ENCODE results near the gene GALNTL6. TPM values are rescaled to one million over a fixed set of nuclear protein-coding genes. Genes with fewer than 3 reads are reported as not detected.

The GALNTL6 gene
- total and polyA plus RNA-seq, 8 donors, result 0.15 to 0.87 (median 0.58) TPM; not detected in 3

- Histone ChIP-seq H3K9me3 (no peaks in the 10 kb centered on the region), H3K27ac (no peak overlapping the region), H3K4me1 (no peaks in the 10 kb centered on the region), H3K27me3 (no peaks in the 10 kb centered on the region), H3K4me3 (no peak overlapping the region), H3K36me3 (no peaks in the 10 kb centered on the region)
- TF ChIP-seq POLR2A (IDR thresholded peaks at IDR 0.05) (no peak), POLR2AphosphoS5 (IDR thresholded peaks at IDR 0.05) (no peak), CTCF (IDR thresholded peaks at IDR 0.05) (no peak), EP300 (IDR thresholded peaks at IDR 0.05) (no peak)
- intact Hi-C loops (cut with DNase I; ENCODE audit: low total_unique reads), result no loop called here
- 51 to 64% (median 61%) methylated on average over 3 of the region's 3 CpGs for WGBS, 5 donors
- no peak for DNase-seq
These were observed 967.4 kb downstream of the GALNTL6 start for GRCh38 chr4:172780566-172781081.

GRCh38 chr4:172785613-172786012 is 972.4 kb downstream of the GALNTL6 start:
- Histone ChIP-seq H3K36me3 (no peaks in the 10 kb centered on the region), H3K27ac (no peak overlapping the region), H3K4me1 (peaks cover 0 to 10% (median 3%) of the 10 kb centered on the region in 4 donors), H3K9me3 (no peaks in the 10 kb centered on the region), H3K4me3 (no peak overlapping the region), H3K27me3 (no peaks in the 10 kb centered on the region)
- intact Hi-C loops (cut with DNase I; ENCODE audit: low total_unique reads), result no loop called here
- DNase-seq, result no peak
- TF ChIP-seq EP300 (IDR thresholded peaks at IDR 0.05) (no peak), POLR2AphosphoS5 (IDR thresholded peaks at IDR 0.05) (no peak), POLR2A (IDR thresholded peaks at IDR 0.05) (no peak), CTCF (IDR thresholded peaks at IDR 0.05) (no peak)
- 64 to 78% (median 65%) methylated on average over 1 of the region's 1 CpG for WGBS, 5 donors

- H3K4me3 ChIP-seq, result no peak overlapping the region
- peaks cover 0 to 10% (median 3%) of the 10 kb centered on the region in 4 donors for H3K4me1 ChIP-seq
- intact Hi-C loops (cut with DNase I; ENCODE audit: low total_unique reads), result no loop called here
- DNase-seq, result peak; percentile 27 to 63
- H3K36me3 ChIP-seq, result no peaks in the 10 kb centered on the region
- TF ChIP-seq EP300 (IDR thresholded peaks at IDR 0.05) (no peak), CTCF (IDR thresholded peaks at IDR 0.05) (no peak), POLR2AphosphoS5 (IDR thresholded peaks at IDR 0.05) (no peak), POLR2A (IDR thresholded peaks at IDR 0.05) (no peak)
- no peaks in the 10 kb centered on the region for H3K9me3 ChIP-seq
- H3K27me3 ChIP-seq, result no peaks in the 10 kb centered on the region
- H3K27ac ChIP-seq, result no peak overlapping the region
- WGBS, 5 donors, result 17 to 33% (median 28%) methylated on average over 4 of the region's 4 CpGs
These were observed 973.0 kb downstream of the GALNTL6 start for GRCh38 chr4:172786039-172786792.

- no peaks in the 10 kb centered on the region for H3K9me3 ChIP-seq
- no peak overlapping the region for H3K27ac ChIP-seq
- no peak for DNase-seq
- H3K4me3 ChIP-seq, result no peak overlapping the region
- intact Hi-C loops (cut with DNase I; ENCODE audit: low total_unique reads), result no loop called here
- TF ChIP-seq EP300 (IDR thresholded peaks at IDR 0.05) (no peak), POLR2AphosphoS5 (IDR thresholded peaks at IDR 0.05) (no peak), CTCF (IDR thresholded peaks at IDR 0.05) (no peak)
- WGBS, 5 donors, result 67 to 75% (median 71%) methylated on average over 3 of the region's 3 CpGs
- no peaks in the 10 kb centered on the region for H3K27me3 ChIP-seq
- no peaks in the 10 kb centered on the region for H3K36me3 ChIP-seq
- H3K4me1 ChIP-seq, result peaks cover 0 to 10% (median 3%) of the 10 kb centered on the region in 4 donors
These were observed 973.9 kb downstream of the GALNTL6 start for GRCh38 chr4:172787111-172787510.

Measured in stomach (tissue), 9 donors.